Measurements from ENCODE around the gene FSIP2.

FSIP2 gene

DNA sequence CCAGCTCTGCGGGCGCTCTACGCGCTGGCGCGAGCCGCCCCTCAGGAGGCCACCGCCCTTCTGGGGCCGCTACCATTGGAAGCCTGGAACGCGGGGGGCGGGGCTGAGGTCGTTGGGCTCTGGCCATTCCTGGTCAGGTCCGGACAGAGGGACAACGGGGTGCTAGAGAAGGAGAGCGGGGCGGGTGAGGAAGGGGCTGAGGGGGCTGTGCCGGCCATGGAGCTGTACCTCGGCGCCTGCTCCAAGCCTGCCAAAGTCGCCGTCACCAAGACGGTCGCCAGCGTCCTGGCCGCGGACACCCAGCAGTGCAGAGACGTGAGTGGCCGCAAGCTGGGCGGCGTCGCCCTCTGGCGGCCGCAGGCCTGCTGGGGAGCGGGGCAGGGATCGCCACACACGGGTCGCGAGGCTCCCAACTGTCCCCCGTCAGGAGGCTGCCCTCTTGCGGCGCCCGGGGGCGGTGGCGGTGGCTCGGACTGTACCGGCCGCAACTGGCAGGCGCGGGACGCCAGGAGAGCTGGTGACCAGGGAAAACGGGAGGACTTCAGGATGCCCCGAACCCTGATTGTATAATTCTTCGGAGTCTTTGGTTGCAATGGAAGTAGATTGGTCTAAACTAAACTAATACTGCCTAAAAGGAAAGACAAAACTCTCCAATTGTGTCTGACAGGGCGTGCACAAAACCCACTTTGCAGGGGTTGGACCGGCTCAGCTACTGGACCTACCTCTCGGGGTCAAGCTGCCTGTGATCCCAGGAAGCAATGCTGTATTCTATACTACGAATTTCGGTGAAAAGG lies at the start of gene FSIP2:
Gene FSIP2, plus strand, starts transcription at position 126 of the 794 bp plus-strand sequence. Its CDS starts 91 bp downstream, at position 217.
- TF ChIP-seq PPARA (CRISPR knock-in tag; IDR thresholded peaks at IDR 0.05; ENCODE audit: borderline replicate concordance) (no peak), BACH2 (CRISPR knock-in tag; IDR thresholded peaks at IDR 0.05; ENCODE audit: borderline replicate concordance) (no peak), RARB (CRISPR knock-in tag; IDR thresholded peaks at IDR 0.05) (no peak), ZFP30 (CRISPR knock-in tag; IDR thresholded peaks at IDR 0.05) (no peak), ARNTL (CRISPR knock-in tag; IDR thresholded peaks at IDR 0.05; ENCODE audit: borderline replicate concordance, low read depth) (no peak), OSR1 (CRISPR knock-in tag; IDR thresholded peaks at IDR 0.05) (no peak), CSRNP3 (CRISPR knock-in tag; IDR thresholded peaks at IDR 0.05) (no peak), TOX (CRISPR knock-in tag; IDR thresholded peaks at IDR 0.05; ENCODE audit: borderline replicate concordance) (no peak), ESRRG (CRISPR knock-in tag; IDR thresholded peaks at IDR 0.05) (no peak), ZNF565 (CRISPR knock-in tag; conservative IDR thresholded peaks at IDR 0.05; ENCODE audit: low read depth) (no peak), ZFP3 (CRISPR knock-in tag; IDR thresholded peaks at IDR 0.05) (no peak), TCF4 (CRISPR knock-in tag; IDR thresholded peaks at IDR 0.05; ENCODE audit: borderline replicate concordance) (no peak)
- TF ChIP-seq, protein P1, sequence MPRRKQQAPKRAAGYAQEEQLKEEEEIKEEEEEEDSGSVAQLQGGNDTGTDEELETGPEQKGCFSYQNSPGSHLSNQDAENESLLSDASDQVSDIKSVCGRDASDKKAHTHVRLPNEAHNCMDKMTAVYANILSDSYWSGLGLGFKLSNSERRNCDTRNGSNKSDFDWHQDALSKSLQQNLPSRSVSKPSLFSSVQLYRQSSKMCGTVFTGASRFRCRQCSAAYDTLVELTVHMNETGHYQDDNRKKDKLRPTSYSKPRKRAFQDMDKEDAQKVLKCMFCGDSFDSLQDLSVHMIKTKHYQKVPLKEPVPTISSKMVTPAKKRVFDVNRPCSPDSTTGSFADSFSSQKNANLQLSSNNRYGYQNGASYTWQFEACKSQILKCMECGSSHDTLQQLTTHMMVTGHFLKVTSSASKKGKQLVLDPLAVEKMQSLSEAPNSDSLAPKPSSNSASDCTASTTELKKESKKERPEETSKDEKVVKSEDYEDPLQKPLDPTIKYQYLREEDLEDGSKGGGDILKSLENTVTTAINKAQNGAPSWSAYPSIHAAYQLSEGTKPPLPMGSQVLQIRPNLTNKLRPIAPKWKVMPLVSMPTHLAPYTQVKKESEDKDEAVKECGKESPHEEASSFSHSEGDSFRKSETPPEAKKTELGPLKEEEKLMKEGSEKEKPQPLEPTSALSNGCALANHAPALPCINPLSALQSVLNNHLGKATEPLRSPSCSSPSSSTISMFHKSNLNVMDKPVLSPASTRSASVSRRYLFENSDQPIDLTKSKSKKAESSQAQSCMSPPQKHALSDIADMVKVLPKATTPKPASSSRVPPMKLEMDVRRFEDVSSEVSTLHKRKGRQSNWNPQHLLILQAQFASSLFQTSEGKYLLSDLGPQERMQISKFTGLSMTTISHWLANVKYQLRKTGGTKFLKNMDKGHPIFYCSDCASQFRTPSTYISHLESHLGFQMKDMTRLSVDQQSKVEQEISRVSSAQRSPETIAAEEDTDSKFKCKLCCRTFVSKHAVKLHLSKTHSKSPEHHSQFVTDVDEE (CRISPR knock-in tag; IDR thresholded peaks at IDR 0.05) = no peak
- TF ChIP-seq, protein P2, sequence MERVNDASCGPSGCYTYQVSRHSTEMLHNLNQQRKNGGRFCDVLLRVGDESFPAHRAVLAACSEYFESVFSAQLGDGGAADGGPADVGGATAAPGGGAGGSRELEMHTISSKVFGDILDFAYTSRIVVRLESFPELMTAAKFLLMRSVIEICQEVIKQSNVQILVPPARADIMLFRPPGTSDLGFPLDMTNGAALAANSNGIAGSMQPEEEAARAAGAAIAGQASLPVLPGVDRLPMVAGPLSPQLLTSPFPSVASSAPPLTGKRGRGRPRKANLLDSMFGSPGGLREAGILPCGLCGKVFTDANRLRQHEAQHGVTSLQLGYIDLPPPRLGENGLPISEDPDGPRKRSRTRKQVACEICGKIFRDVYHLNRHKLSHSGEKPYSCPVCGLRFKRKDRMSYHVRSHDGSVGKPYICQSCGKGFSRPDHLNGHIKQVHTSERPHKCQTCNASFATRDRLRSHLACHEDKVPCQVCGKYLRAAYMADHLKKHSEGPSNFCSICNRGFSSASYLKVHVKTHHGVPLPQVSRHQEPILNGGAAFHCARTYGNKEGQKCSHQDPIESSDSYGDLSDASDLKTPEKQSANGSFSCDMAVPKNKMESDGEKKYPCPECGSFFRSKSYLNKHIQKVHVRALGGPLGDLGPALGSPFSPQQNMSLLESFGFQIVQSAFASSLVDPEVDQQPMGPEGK (CRISPR knock-in tag; IDR thresholded peaks at IDR 0.05; ENCODE audit: borderline replicate concordance) = no peak
- TF ChIP-seq, protein P3, sequence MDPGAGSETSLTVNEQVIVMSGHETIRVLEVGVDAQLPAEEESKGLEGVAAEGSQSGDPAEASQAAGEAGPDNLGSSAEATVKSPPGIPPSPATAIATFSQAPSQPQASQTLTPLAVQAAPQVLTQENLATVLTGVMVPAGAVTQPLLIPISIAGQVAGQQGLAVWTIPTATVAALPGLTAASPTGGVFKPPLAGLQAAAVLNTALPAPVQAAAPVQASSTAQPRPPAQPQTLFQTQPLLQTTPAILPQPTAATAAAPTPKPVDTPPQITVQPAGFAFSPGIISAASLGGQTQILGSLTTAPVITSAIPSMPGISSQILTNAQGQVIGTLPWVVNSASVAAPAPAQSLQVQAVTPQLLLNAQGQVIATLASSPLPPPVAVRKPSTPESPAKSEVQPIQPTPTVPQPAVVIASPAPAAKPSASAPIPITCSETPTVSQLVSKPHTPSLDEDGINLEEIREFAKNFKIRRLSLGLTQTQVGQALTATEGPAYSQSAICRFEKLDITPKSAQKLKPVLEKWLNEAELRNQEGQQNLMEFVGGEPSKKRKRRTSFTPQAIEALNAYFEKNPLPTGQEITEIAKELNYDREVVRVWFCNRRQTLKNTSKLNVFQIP (CRISPR knock-in tag; IDR thresholded peaks at IDR 0.05; ENCODE audit: borderline replicate concordance, low read depth) = no peak
- ATAC-seq = no peak

DNA sequence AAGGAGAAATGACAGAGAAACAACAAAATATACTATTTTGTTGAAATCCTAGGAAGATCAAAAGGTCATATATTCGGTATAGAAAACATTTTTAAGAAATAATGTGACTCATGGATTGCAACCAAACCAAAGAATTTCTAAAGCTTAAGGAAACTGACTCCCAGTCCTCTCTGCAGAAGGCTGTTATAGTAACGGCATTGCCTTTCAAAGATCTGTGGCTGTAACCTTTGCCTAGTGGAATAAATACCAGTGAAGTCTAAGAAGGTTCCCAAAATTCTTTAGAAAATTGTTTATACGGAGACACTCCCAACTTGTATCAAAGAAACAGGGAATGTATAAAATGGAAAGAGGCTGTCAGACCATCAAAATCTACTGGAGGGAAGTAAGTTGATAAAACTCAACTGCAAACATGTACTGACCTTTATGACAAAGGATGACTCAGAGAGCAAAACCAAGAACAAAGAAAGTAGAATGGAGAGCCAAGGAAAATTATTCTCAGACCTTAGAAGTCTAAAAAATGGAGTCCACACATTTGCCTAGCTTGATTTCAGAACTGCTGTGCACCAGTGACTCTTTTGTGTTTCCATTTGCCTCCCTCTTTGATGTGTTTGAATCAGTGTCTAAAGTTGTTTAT lies 48.6 kb upstream of the FSIP2 start:
- ATAC-seq = no peak
- TF ChIP-seq BACH2 (CRISPR knock-in tag; IDR thresholded peaks at IDR 0.05; ENCODE audit: borderline replicate concordance) (no peak), ZC3H10 (CRISPR knock-in tag; IDR thresholded peaks at IDR 0.05) (no peak), SNAI2 (CRISPR knock-in tag; IDR thresholded peaks at IDR 0.05) (no peak), GLIS3 (CRISPR knock-in tag; IDR thresholded peaks at IDR 0.05) (no peak), ESRRG (CRISPR knock-in tag; IDR thresholded peaks at IDR 0.05) (no peak), OSR1 (CRISPR knock-in tag; IDR thresholded peaks at IDR 0.05) (no peak), ZFP30 (CRISPR knock-in tag; IDR thresholded peaks at IDR 0.05) (no peak), ARNTL (CRISPR knock-in tag; IDR thresholded peaks at IDR 0.05; ENCODE audit: borderline replicate concordance, low read depth) (no peak), ZFP3 (CRISPR knock-in tag; IDR thresholded peaks at IDR 0.05) (no peak), ZNF565 (CRISPR knock-in tag; conservative IDR thresholded peaks at IDR 0.05; ENCODE audit: low read depth) (no peak)
- TF ChIP-seq, protein P2 (CRISPR knock-in tag; IDR thresholded peaks at IDR 0.05; ENCODE audit: borderline replicate concordance) = no peak
- TF ChIP-seq, protein P1 (CRISPR knock-in tag; IDR thresholded peaks at IDR 0.05) = no peak
- TF ChIP-seq, protein P4, sequence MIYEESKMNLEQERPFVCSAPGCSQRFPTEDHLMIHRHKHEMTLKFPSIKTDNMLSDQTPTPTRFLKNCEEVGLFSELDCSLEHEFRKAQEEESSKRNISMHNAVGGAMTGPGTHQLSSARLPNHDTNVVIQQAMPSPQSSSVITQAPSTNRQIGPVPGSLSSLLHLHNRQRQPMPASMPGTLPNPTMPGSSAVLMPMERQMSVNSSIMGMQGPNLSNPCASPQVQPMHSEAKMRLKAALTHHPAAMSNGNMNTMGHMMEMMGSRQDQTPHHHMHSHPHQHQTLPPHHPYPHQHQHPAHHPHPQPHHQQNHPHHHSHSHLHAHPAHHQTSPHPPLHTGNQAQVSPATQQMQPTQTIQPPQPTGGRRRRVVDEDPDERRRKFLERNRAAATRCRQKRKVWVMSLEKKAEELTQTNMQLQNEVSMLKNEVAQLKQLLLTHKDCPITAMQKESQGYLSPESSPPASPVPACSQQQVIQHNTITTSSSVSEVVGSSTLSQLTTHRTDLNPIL (CRISPR knock-in tag; IDR thresholded peaks at IDR 0.05; ENCODE audit: low read depth) = no peak
